SHP77 (cell line): ENCODE data around the gene ANXA8L1.
"Not testable (repeated sequence)": the region's sequence is repeated elsewhere in the genome, so short reads cannot be mapped to it uniquely, and the experiment has no call there.

Experiments used
- DNase-seq, 2 experiments: peaks; one replicate each; lab custom pipeline; 2025; lab: John Stamatoyannopoulos, UW

ANXA8L1 gene

DNA sequence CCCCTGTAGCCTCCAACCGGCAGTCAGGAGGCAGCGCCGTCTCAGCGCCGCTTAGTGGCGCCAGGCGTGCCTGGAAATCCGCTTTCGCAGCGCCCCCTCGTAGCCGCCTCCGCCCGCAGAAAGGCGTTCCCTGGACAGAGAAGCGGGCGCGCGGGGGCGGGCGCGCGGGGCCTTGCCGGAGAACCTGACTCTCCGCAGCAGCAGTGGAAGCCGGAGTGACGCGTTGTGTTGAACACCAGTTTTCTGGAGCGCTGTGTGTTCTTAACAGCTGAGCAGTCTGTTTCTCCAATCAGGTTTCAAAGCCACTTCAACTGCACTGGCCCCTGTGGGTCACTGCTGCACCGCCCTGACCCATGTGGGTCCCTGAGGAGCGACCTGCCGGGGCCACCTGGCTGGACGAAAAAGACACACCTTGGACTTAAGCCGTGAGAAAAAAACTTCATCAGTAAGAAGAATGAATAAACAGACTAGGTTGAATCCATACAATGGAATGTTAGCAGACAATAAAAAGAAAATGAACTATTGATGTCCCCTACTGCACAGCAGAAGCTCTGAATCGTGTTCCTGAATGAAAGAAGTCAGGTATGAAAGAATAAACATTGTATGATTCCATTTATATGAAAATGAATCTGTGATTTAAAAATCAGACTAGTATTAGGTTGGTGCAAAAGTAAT lies 22.8 kb downstream of the ANXA8L1 start:
- DNase-seq = not testable (repeated sequence)

DNA sequence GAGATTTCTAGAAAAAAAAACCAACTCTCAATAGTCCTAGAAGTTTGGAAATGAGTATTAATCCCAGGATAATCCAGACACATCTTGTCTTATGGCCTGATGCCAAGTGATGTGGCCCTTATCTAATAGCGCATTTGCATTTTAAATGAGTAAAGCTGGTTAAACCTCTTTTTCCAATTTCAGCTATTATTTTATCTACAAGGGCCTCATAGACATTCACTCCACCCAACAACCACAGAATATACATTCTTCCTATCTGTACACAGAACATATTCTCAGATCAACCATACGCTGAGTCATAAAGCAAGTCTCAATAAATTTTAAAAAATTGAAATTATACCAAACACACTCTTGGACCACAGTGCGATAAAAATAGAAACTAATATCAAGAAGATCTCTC lies 34.0 kb downstream of the ANXA8L1 start:
- not testable (repeated sequence) for DNase-seq

DNA sequence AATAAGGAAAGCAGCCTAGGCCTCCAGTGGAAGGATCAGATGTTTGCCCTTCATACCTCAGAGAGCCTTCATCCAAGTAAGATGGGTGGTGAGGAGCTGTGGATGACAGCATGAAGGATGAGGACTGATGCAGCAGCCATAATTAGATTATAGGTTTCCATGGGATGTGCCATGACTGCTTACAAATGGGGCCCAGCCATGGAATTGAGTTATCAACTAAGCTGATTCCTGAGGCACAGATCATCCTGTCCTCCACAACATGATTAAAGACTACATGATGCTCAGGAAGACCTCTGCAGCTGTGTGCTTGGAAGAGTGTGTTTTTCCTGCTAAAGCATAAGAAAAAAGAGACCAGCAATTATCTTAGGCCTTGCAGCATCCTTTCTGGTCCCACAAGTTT lies 35.5 kb downstream of the ANXA8L1 start:
- DNase-seq = not testable (repeated sequence)

DNA sequence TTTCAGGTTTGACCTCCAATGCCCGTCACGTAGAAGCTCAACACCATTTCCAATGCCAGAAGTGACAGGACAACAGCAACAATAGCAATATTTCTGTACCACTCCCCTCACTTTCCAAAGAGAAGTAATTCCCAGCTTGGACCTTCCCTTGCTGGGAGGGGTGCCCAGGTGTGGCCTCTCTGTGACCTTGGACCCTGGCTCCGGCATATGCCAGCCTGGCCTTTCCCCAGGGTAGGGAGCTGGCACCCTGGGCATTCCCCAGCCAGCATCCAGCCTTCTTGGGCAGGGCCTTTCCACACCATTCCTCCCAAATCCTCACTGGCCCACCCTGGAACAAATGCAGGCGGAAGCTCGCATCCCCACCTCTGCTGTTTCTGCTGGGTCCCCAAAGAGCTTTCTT lies 37.1 kb downstream of the ANXA8L1 start:
- DNase-seq = not testable (repeated sequence)

DNA sequence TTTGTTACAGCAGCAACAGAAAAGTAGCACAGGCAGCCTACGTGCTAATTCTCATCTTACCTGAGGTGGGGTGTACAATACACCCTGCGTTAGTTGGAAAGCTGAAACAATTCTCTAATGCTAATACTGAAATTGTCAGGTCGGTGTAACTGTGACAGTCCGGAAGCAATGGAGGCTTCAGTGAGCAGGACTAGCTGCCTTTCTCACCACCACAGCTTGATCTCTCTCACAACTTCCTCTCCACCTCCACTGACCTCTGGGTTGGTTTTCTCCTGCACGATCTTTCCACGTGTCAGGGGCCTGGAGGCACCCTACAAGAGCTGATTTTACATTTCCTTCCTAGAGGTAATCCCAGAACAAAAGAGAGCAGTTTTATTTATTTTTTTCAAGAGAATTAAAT lies 39.7 kb downstream of the ANXA8L1 start:
- not testable (repeated sequence) for DNase-seq

DNA sequence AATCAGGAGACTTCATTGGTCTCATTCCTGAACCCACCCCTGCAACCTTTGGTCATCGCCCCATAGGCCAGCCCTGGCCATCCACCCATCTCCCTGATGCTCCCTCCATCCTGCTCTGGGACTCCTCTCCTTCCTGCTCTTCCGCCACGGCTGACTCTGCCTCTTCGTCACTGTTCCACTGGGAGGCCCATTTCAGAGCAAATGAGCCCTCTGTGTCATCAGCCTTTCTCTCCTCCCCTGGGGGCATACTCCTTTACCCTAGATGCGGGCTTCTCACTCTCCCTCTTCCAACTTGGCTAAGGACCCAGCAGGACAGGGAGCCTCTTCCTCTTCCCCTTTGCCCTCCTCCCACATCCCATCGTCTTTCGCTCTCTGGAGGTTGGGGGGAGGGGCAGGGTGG lies 42.7 kb downstream of the ANXA8L1 start:
- not testable (repeated sequence) for DNase-seq

DNA sequence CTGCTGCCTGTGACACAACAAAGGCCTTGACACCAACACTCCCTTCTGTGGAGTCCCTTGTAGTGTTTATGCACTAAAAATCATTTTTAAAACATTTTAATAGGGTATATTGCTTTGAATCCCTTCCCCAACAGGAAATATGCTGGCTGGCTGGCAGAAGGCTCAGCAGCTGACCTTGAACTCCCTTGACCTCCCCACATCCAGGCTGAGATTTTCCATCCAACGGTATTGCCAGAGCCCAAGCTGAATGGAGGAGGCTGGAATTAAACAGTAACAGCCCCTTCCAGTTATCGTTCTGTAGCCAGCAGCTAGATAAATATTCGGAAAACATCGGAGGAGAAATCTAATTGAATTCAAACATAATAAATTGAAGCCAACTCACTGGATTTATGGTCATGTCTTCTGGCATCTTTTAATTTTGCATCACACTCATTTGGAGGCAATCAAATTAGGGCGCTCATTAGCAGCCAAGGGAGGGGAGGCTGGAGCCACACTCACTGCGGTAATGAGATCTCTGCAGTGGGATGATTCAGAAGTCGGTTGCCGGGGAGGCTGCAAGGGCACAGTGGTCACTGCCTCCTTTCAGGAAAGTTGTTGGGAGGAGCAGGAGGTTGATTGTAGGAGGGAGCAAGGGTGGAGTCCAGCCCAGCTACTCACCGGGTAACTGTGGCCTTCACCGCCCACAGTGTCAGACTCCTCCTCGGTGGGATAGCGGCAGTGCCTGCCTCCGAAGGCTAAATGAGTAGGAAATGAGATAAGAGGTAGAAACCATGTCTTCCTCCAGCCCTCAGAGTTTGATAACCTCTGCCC lies 44.2 kb downstream of the ANXA8L1 start:
- not testable (repeated sequence) for DNase-seq

DNA sequence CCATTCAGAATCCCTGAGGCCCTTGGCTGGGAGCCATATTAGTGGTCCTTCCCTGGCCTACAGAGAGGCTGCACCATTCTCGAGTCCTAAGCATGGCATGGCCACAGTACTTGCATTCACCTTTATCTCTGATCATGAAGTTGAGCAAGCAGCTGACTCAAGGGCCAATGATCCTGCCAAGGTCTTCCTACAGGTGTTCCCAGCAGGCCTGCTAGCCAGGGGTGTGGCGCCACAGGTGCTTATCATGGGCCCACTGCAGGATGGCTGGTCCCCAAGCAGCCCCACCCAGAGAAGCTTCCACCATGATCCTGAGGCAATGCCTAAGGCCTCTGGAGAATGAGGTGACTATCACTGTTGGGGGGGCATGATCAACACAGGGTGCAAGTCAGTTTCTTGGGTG lies 48.0 kb downstream of the ANXA8L1 start:
- DNase-seq = not testable (repeated sequence)

DNA sequence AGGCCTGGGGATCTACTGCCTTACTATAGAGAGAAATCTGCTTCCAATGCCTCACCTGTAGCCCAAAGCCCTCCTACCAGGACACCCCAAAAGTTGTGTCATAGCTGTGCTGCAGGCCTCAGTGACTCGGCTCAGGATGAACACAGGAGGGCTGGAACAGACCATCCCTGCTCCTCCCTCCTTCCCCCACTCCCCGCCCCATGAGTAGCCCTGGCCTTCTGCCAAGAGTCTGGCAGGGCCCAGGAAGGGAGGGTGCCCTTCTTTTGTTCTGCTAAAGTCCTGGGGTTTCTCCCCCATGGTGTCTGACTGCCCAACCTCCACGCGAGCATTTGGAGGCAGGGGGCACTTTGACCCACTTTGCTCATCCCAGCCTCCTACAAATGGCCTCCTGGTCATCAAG lies 65.4 kb downstream of the ANXA8L1 start:
- not testable (repeated sequence) for DNase-seq
